GM12874 (cell line): ENCODE results near the gene GAS2L3.

Experiments
- TF ChIP-seq, protein P1 (sequence below): IDR thresholded peaks from 2 replicates; pipeline ENCODE4 v1.5.1; 2011; ENCODE audit warnings: low read depth, mild to moderate bottlenecking, control low read depth, low read length, moderate library complexity; ENCODE audit not compliant: insufficient read depth

GAS2L3 gene

DNA sequence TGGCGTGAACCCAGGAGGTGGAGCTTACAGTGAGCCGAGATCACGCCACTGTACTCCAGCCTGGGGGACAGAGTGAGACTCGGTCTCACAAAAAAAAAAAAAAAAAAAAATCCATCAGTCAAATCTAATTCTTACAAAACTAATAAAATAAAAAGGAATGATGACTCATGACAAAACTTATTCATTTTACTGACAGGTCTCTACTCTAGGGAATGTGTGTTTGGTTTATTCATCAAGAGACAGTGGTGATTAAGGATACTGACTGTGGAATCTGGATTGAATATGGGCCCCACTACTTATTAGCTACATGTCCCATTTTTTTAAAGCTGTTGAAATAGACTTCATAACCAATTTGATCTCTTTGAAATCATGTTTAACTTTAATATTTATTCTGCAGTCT is 29.3 kb upstream of the GAS2L3 start:
- TF ChIP-seq, protein P1, sequence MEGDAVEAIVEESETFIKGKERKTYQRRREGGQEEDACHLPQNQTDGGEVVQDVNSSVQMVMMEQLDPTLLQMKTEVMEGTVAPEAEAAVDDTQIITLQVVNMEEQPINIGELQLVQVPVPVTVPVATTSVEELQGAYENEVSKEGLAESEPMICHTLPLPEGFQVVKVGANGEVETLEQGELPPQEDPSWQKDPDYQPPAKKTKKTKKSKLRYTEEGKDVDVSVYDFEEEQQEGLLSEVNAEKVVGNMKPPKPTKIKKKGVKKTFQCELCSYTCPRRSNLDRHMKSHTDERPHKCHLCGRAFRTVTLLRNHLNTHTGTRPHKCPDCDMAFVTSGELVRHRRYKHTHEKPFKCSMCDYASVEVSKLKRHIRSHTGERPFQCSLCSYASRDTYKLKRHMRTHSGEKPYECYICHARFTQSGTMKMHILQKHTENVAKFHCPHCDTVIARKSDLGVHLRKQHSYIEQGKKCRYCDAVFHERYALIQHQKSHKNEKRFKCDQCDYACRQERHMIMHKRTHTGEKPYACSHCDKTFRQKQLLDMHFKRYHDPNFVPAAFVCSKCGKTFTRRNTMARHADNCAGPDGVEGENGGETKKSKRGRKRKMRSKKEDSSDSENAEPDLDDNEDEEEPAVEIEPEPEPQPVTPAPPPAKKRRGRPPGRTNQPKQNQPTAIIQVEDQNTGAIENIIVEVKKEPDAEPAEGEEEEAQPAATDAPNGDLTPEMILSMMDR: no peak

DNA sequence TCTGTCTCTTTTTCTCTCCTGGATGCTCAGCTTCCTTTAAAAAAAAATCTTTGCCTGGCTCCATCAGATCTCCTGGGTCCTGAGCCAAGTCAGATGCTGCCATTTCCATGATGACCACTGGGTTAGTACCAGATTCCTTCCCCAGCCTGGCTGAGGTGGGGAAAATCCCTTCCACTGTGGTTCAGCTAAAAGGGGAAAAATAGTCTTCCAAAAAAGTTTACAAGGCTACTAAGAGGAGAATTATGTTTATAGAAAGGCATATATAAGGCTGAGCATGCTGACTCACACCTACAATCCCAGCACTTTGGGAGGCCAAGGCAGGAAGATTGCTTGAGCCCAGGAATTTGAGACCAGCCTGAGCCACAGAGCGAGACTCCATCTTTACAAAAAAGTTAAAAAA is 28.4 kb upstream of the GAS2L3 start:
- TF ChIP-seq, protein P1: no peak

DNA sequence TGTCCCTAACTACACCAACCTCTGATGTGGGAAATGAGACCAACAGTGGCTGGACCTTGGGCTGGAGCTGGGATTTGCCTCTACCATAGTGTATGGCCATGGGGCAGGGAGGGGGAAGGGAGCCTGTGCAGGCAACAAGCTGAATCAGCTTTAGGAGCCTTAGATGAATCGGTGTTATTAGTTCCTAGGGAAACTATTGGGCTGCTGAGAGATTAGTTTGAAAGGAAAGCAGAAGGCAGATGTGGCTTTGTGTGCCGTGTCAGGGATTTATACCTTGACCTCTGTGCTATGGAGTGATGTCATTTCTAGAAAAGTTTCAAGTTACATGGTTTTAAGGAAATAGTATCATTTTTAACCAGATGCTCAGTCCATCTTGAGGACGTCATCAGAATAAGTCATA is 19.5 kb upstream of the GAS2L3 start:
- TF ChIP-seq, protein P1: no peak

DNA sequence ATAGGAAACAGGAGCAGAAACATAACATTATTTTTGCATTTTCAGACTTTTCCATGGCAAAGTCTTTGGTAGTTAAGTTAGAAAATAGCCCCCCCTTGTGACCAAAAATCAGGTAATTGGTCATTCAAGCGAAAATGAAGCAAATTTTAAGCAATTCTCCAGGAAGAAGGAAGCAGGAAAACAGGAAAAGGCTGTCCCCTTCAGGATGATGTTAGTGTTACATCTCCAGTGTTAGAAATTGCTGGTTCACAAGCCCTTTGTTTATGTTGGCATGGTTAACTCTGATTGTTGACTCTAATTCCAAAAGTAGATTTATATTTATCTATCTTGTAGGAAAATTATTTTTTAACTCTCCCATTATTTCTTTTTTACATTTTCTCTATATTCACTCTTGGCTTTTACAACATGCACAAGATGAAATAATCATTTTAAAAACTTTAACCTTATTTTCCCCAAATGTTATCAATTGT is 18.8 kb upstream of the GAS2L3 start:
- TF ChIP-seq, protein P1: no peak

DNA sequence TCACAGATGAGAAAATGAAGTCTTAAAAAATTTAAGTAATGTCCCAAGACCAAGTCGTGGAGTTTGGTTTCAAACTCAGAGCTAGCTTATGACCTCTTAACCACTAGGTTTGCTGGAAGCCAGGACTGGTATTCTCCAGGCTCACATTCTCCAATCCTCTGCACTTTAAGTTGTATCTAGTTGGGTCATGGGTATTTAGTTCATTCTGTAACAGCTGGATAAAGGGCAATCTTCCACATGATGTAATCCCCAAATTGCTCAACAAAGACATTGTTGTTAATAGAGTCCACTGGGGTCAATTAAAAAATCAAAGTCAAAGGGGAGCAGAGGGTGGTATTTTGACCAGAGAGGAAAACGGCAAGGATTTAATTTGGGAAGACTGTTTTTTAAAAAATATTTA is 17.8 kb upstream of the GAS2L3 start:
- TF ChIP-seq, protein P1: no peak

DNA sequence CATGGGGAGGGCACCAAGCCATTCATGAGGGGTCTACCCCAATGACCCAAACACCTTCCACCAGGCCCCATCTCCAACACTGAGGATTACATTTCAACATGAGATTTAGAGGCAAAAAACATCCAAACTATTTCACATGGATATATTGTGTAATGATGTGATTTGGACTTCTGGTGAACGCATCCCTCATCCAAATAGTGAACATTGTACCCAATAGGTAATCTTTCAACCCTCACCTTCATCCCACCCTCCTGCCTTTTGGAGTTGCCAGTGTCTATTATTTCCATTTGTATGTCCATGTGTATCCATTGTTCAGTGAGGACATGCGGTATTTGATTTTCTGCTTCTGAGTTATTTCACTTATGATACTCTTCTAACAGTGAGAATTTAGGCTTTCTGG is 16.1 kb upstream of the GAS2L3 start:
- TF ChIP-seq, protein P1: no peak

DNA sequence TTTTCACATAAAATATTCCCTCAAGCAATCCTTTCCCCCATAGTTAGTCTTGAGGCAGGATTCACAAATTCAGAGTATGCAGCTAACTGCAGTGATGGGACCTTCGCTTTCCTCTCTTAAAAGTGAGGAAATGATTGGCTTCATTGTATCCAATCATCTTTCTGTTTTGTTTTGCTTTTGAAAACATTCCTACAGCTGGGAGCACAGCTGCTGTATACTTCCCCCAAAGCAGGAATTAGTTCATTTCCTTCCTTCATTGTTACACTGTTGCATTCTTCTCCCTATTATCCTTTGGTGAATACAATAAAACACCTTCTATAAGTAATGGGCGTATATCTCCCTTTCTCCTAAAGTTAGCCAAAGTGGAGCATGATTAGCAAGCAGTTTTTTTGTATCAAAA is 9.4 kb upstream of the GAS2L3 start:
- TF ChIP-seq, protein P1: no peak
